Suppressor macrophage treated with lipopolysaccharide for 4 hours (primary cell): ENCODE results near the gene CCL15.
A peak's percentile ranks its signal among the peaks of the same experiment; 100 is the strongest.

Experiments
- DNase-seq: peaks from one replicate; pipeline ENCODE4 v3.0.0-alpha.2; 2020

The CCL15 gene

GRCh38 chr17:35988164-35988563 is 13.2 kb downstream of the CCL15 start:
- DNase-seq = no peak

DNA sequence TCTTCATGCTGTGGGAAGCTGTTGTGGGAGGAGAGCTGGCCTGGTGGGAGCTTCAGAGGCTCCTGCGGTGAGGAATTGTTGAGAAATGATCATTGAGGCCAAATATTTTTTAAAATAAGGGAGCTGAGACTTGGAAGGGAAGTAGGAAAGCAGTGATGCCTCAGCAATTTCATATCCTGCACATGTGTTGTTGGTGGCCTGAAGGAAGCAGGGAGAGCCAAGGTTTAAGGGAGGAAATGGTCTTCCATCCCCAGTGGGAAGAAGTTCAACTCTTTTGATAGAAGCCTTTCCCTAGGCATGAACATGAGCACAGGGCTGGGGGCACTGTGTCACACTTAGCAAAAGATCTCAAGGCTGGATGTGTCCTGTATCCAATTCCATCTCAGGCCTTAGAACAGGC is 14.7 kb downstream of the CCL15 start, which contains the start of gene CCL14:
CCL14 (minus strand) TSS at position 87 of the 400 bp plus-strand sequence; CDS start at position 7, 80 bp downstream.
- no peak for DNase-seq

DNA sequence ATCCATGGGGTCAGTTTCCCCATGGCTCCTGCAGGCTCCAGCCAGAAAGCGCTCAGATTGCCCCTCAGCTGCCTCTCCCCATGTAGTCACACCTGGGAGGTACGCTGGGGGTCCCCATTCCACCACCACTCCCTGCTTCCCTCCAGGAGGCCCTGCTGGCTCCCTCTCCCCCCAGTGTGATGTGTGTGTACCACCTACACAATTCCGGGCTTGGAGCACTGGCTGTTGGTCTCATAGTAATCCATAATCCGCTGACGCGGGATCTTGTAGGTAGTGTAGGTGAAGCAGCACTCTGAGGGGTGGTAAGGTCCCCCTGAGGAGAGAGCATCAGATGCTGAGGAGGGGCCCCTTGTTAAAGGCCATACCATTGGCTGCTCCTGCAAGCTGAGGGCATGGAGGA is 17.2 kb downstream of the CCL15 start:
- DNase-seq = no peak

GRCh38 chr17:35982409-35983191 is 18.8 kb downstream of the CCL15 start:
- DNase-seq = no peak

- no peak for DNase-seq
Observed at GRCh38 chr17:35981908-35982330, 19.4 kb downstream of the CCL15 start.

DNA sequence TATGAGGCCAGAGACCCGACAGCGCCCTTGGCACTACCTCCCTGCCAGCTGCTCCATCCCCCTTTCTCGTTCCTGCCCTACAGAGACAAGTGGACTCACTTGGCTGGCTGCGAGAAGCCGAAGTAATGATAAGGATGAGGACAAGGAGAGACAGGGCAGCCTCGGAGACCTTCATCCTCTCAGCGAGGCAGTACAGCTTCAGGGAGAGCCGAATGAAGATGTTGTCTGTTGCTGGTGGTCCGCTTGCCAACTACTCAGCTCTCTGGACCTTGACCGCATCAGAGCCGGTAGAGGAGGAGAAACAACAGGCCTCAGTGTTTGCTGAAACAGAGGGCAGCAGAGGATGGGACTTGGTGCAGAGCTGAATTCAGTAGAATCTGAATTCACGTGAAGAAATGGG is 20.1 kb downstream of the CCL15 start, which contains the start of gene CCL16:
CCL16 (minus strand) TSS at position 252 of the 400 bp plus-strand sequence; CDS start at position 175, 77 bp downstream.
- no peak for DNase-seq

- DNase-seq = no peak
Observed at GRCh38 chr17:35978346-35978745, 23.0 kb downstream of the CCL15 start.

DNA sequence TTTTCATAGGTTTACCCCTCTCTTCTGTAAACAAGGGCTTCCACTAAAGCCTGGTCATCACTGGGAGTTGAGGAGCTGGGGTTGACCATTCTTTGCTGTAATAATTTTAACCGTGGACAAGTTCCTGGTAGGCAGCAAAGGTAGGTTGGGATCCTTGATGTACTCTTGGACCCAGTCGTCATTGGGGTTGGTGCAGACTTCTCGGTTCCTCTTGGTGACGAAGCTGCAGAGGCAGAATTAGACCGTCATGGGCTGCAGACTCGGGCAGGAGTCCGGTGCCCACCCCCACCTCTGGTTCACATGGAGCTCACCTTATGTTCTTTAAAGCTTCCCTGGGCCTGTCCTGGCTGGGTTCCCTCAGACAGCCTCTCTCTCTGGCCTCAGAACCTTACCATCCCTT is 23.8 kb downstream of the CCL15 start:
- no peak for DNase-seq

GRCh38 chr17:35973333-35974260 is 27.8 kb downstream of the CCL15 start:
- DNase-seq = peak; percentile 18

DNA sequence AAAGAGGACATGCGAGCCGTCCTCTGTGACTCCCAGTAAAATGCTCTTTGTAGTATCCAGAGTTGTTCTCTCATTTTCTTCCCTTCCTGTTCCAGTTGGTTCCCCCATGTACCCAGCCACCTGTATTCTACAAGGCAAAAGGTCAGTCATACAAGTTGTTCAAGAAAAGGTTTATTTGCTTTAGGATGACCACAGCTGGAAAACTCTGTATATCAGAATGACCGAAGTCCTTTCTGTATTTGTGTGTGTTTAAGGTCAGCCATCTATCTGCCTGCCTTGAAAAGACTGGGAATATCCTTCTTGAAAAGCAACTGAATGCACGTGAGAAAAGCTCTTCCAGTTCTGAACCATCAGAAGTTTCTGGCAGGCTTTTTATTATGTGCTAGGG is 28.4 kb downstream of the CCL15 start:
- DNase-seq = no peak

- DNase-seq = no peak
Observed at GRCh38 chr17:35972535-35972934, 28.8 kb downstream of the CCL15 start.

GRCh38 chr17:35972066-35972465 is 29.3 kb downstream of the CCL15 start:
- DNase-seq = no peak

GRCh38 chr17:35969558-35970380 is 31.6 kb downstream of the CCL15 start:
- DNase-seq = peak; percentile 90

DNA sequence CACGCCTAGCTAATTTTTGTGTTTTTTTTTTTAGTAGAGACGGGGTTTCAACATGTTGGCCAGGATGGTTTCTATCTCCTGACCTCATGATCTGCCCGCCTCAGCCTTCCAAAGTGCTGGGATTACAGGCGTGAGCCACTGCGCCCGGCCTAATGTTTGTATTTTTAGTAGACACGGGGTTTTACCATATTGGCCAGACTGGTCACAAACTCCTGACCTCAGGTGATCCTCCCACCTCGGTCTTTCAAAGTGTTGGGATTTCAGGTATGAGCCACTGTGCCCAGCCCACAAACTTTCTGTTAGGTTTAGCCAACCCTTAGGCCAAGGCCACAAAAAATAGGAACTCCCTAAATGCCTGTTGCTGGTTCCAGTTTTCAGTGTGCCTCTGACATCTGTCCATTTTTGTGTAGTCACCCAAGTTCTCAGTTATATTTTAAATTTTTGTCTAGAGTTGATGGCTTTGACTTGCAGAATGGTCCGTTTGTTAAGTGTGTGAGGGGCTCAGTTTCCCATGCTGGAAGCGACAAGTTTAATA is 32.8 kb downstream of the CCL15 start:
- DNase-seq = no peak

GRCh38 chr17:35965272-35965671 is 36.1 kb downstream of the CCL15 start:
- no peak for DNase-seq

DNA sequence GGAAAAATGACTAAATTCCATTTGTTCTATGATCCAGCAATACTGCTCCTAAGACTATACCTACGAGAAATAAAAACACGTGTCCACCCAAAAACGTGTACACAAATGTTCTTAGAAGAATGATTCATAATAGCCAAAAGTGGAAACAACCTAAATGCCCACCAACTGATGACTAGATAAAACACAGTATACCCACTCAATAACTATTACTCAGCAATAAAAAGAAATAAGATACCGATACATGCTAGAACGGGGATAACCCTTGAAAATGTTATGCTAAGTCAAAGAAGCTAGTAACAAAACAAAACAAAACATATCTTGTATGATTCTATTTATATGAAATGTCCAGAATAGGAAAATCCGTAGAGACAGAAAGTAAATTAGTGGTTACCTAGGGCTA is 37.7 kb downstream of the CCL15 start:
- no peak for DNase-seq

GRCh38 chr17:35953720-35954119 is 47.6 kb downstream of the CCL15 start:
- no peak for DNase-seq

DNA sequence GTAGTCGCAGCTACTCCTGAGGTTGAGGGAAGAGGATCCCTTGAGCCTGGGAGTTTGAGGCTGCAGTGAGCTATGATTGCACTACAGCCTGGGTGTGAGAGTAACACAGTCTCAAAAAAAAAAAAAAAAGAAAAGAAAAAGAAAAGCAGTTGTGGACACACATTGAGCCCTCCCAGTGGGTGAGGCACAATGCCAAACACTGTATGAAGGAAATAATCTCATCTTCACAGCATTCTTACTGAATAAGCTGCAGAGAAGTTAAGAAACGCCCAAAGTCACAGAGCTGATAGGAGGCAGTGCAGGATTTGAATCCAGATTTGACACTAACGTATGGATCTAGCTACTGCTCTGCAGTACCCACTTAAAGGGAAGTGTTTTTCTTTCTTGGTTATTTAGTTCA is 52.0 kb downstream of the CCL15 start:
- DNase-seq = no peak

- DNase-seq = no peak
Observed at GRCh38 chr17:35948092-35948491, 53.3 kb downstream of the CCL15 start.
